GM23248 (cell line): ENCODE data around the gene SLC22A2.

ENCODE experiments used
- EZH2 ChIP-seq: fragments of 200-600 bp; sonication (generic); IDR thresholded peaks from 2 replicates; pipeline ENCODE4 v1.6.1; 2018; ENCODE audit warnings: antibody characterized with exemption, mild to moderate bottlenecking; ENCODE audit not compliant: insufficient read depth, poor library complexity, severe bottlenecking
- EZH2phosphoT487 ChIP-seq: fragments of 200-600 bp; sonication (generic); IDR thresholded peaks from 2 replicates; pipeline ENCODE4 v1.6.1; 2018; ENCODE audit warnings: antibody characterized with exemption, moderate library complexity, mild to moderate bottlenecking, low read depth; ENCODE audit not compliant: insufficient read depth

GRCh38 chr6:160202411-160202810, 56.2 kb downstream of the SLC22A2 start:
- TF ChIP-seq EZH2: no peak
- TF ChIP-seq EZH2phosphoT487: no peak
